NT2/D1 (cell line): ENCODE data around the gene SLC41A3.

Source experiments
- SUZ12 ChIP-seq: IDR thresholded peaks from 2 replicates; pipeline ENCODE4 v1.6.1; 2011; ENCODE audit not compliant: insufficient read length, insufficient read depth; ENCODE audit errors: extremely low read depth
- YY1 ChIP-seq: IDR thresholded peaks from 2 replicates; pipeline ENCODE4 v1.6.1; 2011; ENCODE audit not compliant: insufficient read length, insufficient read depth
- ZNF274 ChIP-seq: IDR thresholded peaks from 2 replicates; pipeline ENCODE4 v1.6.1; 2011; ENCODE audit warnings: mild to moderate bottlenecking, low read depth, low read length

DNA sequence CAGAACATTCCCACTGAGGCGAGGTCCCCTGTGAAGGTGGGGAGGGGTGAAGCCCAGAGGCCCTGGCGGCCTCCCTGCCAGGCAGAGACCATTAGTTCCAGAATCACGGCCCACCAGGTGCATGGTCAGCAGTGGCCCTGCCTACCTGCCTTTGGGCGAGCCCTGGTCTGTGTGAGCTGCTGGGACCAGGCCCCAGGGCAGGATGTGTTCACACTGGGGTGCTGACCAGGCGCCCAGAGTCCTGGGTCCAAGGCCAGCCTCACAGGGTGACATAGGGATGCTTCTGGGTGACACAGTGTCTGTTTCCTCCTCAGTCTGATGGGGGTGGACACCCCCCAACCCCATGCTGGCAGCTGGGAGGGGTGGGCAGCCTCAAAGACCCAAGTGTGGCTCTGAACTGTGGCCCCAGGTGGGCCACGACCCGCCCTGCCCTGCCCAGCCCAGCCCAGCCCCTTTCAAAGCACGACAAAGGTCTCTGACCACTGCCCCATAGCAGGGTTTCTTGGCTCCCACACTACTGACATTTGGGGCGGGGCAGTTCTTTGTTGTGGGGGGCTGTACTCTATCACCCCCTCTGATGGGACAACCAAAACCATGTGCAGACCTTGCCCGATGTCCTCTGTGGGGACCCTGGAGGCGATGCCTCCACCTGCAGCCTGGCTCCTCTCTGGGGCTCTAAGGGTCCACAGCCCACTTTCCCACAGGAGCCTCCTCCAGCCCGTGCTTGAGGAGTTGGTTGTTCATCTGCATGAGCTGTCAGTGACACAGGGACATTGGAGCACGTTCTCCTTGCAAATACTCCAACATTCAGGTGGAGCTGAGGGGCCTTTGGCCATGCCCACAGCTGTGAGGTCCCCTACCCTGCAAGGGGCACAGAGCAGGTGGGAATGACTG lies 44.8 kb upstream of the SLC41A3 start:
- TF ChIP-seq YY1 (no peak), SUZ12 (no peak), ZNF274 (no peak)
